SH-SY5Y (cell line): ENCODE results near the gene SLC25A10.

ENCODE experiments used
- GATA2 ChIP-seq: IDR thresholded peaks from 2 replicates; pipeline ENCODE4 v1.6.1; 2011; ENCODE audit warnings: mild to moderate bottlenecking, low read depth, low read length
- GATA3 ChIP-seq: IDR thresholded peaks from 2 replicates; pipeline ENCODE4 v1.6.1; 2011; ENCODE audit warnings: low read depth, mild to moderate bottlenecking, low read length, moderate library complexity

GRCh38 chr17:81722184-81723120 is 10.4 kb downstream of the SLC25A10 start:
- no peak for TF ChIP-seq GATA3
- TF ChIP-seq GATA2, result no peak
